BJ (cell line): Measurements from ENCODE around the gene CASP12. TPM values are rescaled to one million over a fixed set of nuclear protein-coding genes. Genes with fewer than 3 reads are reported as not detected.

Experiments used
- CTCF ChIA-PET: fragments of 350-600 bp; formaldehyde crosslinking; extraction: SDS; loops from one replicate; lab custom pipeline; 2021; ENCODE audit warnings: antibody characterized with exemption, inconsistent platforms; lab: Yijun Ruan, JAX
- POLR2A ChIA-PET: fragments of 300-600 bp; sonication (Branson Sonifier 250); formaldehyde crosslinking; extraction: SDS; loops from one replicate; lab custom pipeline; 2021; ENCODE audit warnings: antibody characterized with exemption; lab: Charles Lee
- DNase-seq: peaks from one replicate; pipeline ENCODE4 v3.0.0-alpha.2; 2011; ENCODE audit warnings: low read depth
- H3K27me3 ChIP-seq: 2 replicates; pipeline ENCODE4 v1.6.0; 2011; ENCODE audit warnings: low read length; ENCODE audit not compliant: control insufficient read depth, insufficient read depth
- H3K36me3 ChIP-seq: 2 replicates; pipeline ENCODE4 v1.5.1; 2011; ENCODE audit warnings: low read length; ENCODE audit not compliant: control insufficient read depth, insufficient read depth
- H3K4me3 ChIP-seq: 2 replicates; pipeline ENCODE4 v1.5.1; 2011; ENCODE audit warnings: low read depth, mild to moderate bottlenecking, control low read depth, low read length
- CTCF ChIP-seq: IDR thresholded peaks from 2 replicates; pipeline ENCODE4 v1.5.1; 2011; ENCODE audit warnings: low read depth, mild to moderate bottlenecking, control low read depth, inconsistent platforms, low read length, moderate library complexity; ENCODE audit not compliant: insufficient read depth
- polyA plus RNA-seq: library from polyadenylated mRNA; depleted of rRNA; stranded (reverse); fragments of >200 nt; gene quantifications from 2 replicates; pipeline ENCODE4 v1.2.3, GENCODE V29; 2011

The CASP12 gene
- polyA plus RNA-seq, 1 experiment: not detected

GRCh38 chr11:104928811-104929210, 30.6 kb upstream of the CASP12 start:
- Histone ChIP-seq H3K36me3 (no peaks in the 10 kb centered on the region), H3K27me3 (no peaks in the 10 kb centered on the region), H3K4me3 (no peak overlapping the region)
- ChIA-PET CTCF (no interaction called here), POLR2A (no interaction called here)
- no peak for DNase-seq
- no peak for TF ChIP-seq CTCF

GRCh38 chr11:104926771-104927611, 28.7 kb upstream of the CASP12 start:
- no peak for DNase-seq
- POLR2A ChIA-PET: no interaction called here
- no peak for TF ChIP-seq CTCF
- CTCF ChIA-PET: no interaction called here
- no peaks in the 10 kb centered on the region for H3K27me3 ChIP-seq
- no peaks in the 10 kb centered on the region for H3K36me3 ChIP-seq
- no peak overlapping the region for H3K4me3 ChIP-seq

- Histone ChIP-seq H3K36me3 (no peaks in the 10 kb centered on the region), H3K4me3 (no peak overlapping the region), H3K27me3 (no peaks in the 10 kb centered on the region)
- DNase-seq: no peak
- ChIA-PET CTCF (no interaction called here), POLR2A (no interaction called here)
- no peak for TF ChIP-seq CTCF
Measured at GRCh38 chr11:104925850-104926249, 27.6 kb upstream of the CASP12 start.

GRCh38 chr11:104918113-104918824, 20.0 kb upstream of the CASP12 start:
- Histone ChIP-seq H3K36me3 (no peaks in the 10 kb centered on the region), H3K27me3 (no peaks in the 10 kb centered on the region), H3K4me3 (peak overlapping the region; percentile 31)
- ChIA-PET POLR2A (no interaction called here), CTCF (no interaction called here)
- DNase-seq: peak; percentile 63
- no peak for TF ChIP-seq CTCF
